C4-2B (cell line): ENCODE measurements around the gene SP110.

Source experiments
- CTCF ChIP-seq: fragments of 450-650 bp; conservative IDR thresholded peaks from 2 replicates; pipeline ENCODE4 v1.5.1; 2017; ENCODE audit warnings: mild to moderate bottlenecking
- ZFX ChIP-seq: fragments of 450-650 bp; IDR thresholded peaks from 2 replicates; pipeline ENCODE4 v1.6.1; 2017

- TF ChIP-seq CTCF (no peak), ZFX (no peak)
These were observed 88.4 kb downstream of the SP110 start for GRCh38 chr2:230131366-230131765.
